ENCODE results near the gene ZDHHC4.

The ZDHHC4 gene

GRCh38 chr7:6577369-6578113 is at the start of gene ZDHHC4:
Gene ZDHHC4 (plus strand): TSS chr7:6577454. CDS start chr7:6580562, 3,108 bp downstream.
- DNase-seq (ENCODE audit: low read depth in 1 of 2, low spot score in 1 of 2): peak; percentile 70 to 82

- no peak for DNase-seq (ENCODE audit: low read depth in 1 of 2, low spot score in 1 of 2)
Observed at GRCh38 chr7:6528401-6529130, 48.7 kb upstream of the ZDHHC4 start.

GRCh38 chr7:6529643-6530042 is 47.6 kb upstream of the ZDHHC4 start:
- DNase-seq (ENCODE audit: low read depth in 1 of 2, low spot score in 1 of 2): no peak

- peak in 1 of 2 donors; percentile 21 for DNase-seq (ENCODE audit: low read depth in 1 of 2, low spot score in 1 of 2)
Observed at GRCh38 chr7:6530626-6531491, 46.4 kb upstream of the ZDHHC4 start.

GRCh38 chr7:6531492-6532279 is 45.6 kb upstream of the ZDHHC4 start:
- no peak for DNase-seq (ENCODE audit: low read depth in 1 of 2, low spot score in 1 of 2)

GRCh38 chr7:6532516-6532915 is 44.7 kb upstream of the ZDHHC4 start:
- no peak for DNase-seq (ENCODE audit: low read depth in 1 of 2, low spot score in 1 of 2)

- peak in 1 of 2 donors; percentile 17 for DNase-seq (ENCODE audit: low read depth in 1 of 2, low spot score in 1 of 2)
Observed at GRCh38 chr7:6533893-6534495, 43.3 kb upstream of the ZDHHC4 start.

- no peak for DNase-seq (ENCODE audit: low read depth in 1 of 2, low spot score in 1 of 2)
Observed at GRCh38 chr7:6536262-6537260, 40.7 kb upstream of the ZDHHC4 start.

GRCh38 chr7:6542368-6542767 is 34.9 kb upstream of the ZDHHC4 start:
- no peak for DNase-seq (ENCODE audit: low read depth in 1 of 2, low spot score in 1 of 2)

- DNase-seq (ENCODE audit: low read depth in 1 of 2, low spot score in 1 of 2): no peak
Observed at GRCh38 chr7:6545398-6546126, 31.7 kb upstream of the ZDHHC4 start.

GRCh38 chr7:6546498-6547251 is 30.6 kb upstream of the ZDHHC4 start:
- DNase-seq (ENCODE audit: low read depth in 1 of 2, low spot score in 1 of 2): no peak

- no peak for DNase-seq (ENCODE audit: low read depth in 1 of 2, low spot score in 1 of 2)
Observed at GRCh38 chr7:6547400-6547799, 29.9 kb upstream of the ZDHHC4 start.

- no peak for DNase-seq (ENCODE audit: low read depth in 1 of 2, low spot score in 1 of 2)
Observed at GRCh38 chr7:6551016-6551511, 26.2 kb upstream of the ZDHHC4 start, which contains the start of gene GRID2IP. Gene GRID2IP (minus strand): TSS chr7:6551461. CDS start chr7:6551436, 25 bp downstream.

- DNase-seq (ENCODE audit: low read depth in 1 of 2, low spot score in 1 of 2): no peak
Observed at GRCh38 chr7:6553448-6554044, 23.7 kb upstream of the ZDHHC4 start.

GRCh38 chr7:6554848-6555247 is 22.4 kb upstream of the ZDHHC4 start:
- no peak for DNase-seq (ENCODE audit: low read depth in 1 of 2, low spot score in 1 of 2)

GRCh38 chr7:6556196-6556595 is 21.1 kb upstream of the ZDHHC4 start:
- DNase-seq (ENCODE audit: low read depth in 1 of 2, low spot score in 1 of 2): no peak

GRCh38 chr7:6558837-6559236 is 18.4 kb upstream of the ZDHHC4 start:
- DNase-seq (ENCODE audit: low read depth in 1 of 2, low spot score in 1 of 2): no peak

Measured in activated CD4-positive, alpha-beta T cell treated with anti-CD3 and anti-CD28 coated beads, Interleukin-2, amount 50 U/mL, for 24 hours (primary cell).